GM12878 (cell line): ENCODE results near the gene ZNF134. TPM values are rescaled to one million over a fixed set of nuclear protein-coding genes. Genes with fewer than 3 reads are reported as not detected.

Experiments used
- BCL11A ChIP-seq: IDR thresholded peaks from 2 replicates; pipeline ENCODE4 v1.6.1; 2011; ENCODE audit warnings: low read depth, low read length
- CREB1 ChIP-seq: IDR thresholded peaks from 2 replicates; pipeline ENCODE4 v1.6.1; 2012; ENCODE audit warnings: low read depth, mild to moderate bottlenecking, inconsistent platforms
- ESRRA ChIP-seq: IDR thresholded peaks from 2 replicates; pipeline ENCODE4 v1.6.1; 2012; ENCODE audit warnings: mild to moderate bottlenecking, low read length, improper control_type of control experiment
- HDGF ChIP-seq: fragments of 450-650 bp; IDR thresholded peaks from 2 replicates; pipeline ENCODE4 v1.6.1; 2016; ENCODE audit warnings: antibody characterized with exemption
- JUNB ChIP-seq: IDR thresholded peaks from 2 replicates; pipeline ENCODE4 v1.6.1; 2016; ENCODE audit warnings: antibody characterized with exemption, mild to moderate bottlenecking
- RB1 ChIP-seq: fragments of 450-650 bp; formaldehyde crosslinking; IDR thresholded peaks from 2 replicates; pipeline ENCODE4 v1.6.1; 2017; ENCODE audit warnings: mild to moderate bottlenecking, borderline replicate concordance
- TBL1XR1 ChIP-seq: IDR thresholded peaks from 2 replicates; pipeline ENCODE4 v1.6.1; 2012; ENCODE audit warnings: low read depth, low read length, improper control_type of control experiment
- ZNF274 ChIP-seq: IDR thresholded peaks from one replicate; pipeline ENCODE4 v1.8.0; 2011; ENCODE audit not compliant: insufficient read length, insufficient read depth
- polyA plus RNA-seq, 11 experiments: library from polyadenylated mRNA; depleted of rRNA in 4 of 11; unstranded in 6 of 11; stranded (reverse) in 5 of 11; fragments of >200 nt; fragmentation: Nextera tagmentation in 4 of 11; fragmentation: Illumina TruSeq in 1 of 11; extraction: Ambion mirVana in 4 of 11; extraction: Trizol in 1 of 11; gene quantifications; 1 replicate in 1 of 11; 2 replicates in 10 of 11; pipeline versions ENCODE4 v1.2.1 to v1.2.3, GENCODE V29; 2011 to 2016; ENCODE audit warnings: inconsistent platforms in 2 of 11, missing spikeins in 2 of 11, low read depth in 1 of 11
- total RNA-seq, 4 experiments: library from RNA; depleted of rRNA in 3 of 4; stranded (reverse); fragments of >200 nt in 3 of 4; fragmentation: Illumina TruSeq in 1 of 4; extraction: Trizol in 1 of 4; gene quantifications; 2 replicates each; pipeline versions ENCODE4 v1.2.1 to v1.2.3, GENCODE V29; 2013 to 2021
- TF ChIP-seq, protein P1 (sequence below): fragments of 450-650 bp; IDR thresholded peaks from 2 replicates; pipeline ENCODE4 v1.6.1; 2018; ENCODE audit warnings: mild to moderate bottlenecking, low read depth, moderate library complexity; ENCODE audit not compliant: partially characterized antibody
- TF ChIP-seq, protein P2 (sequence below): fragments of 450-650 bp; formaldehyde crosslinking; IDR thresholded peaks from 2 replicates; pipeline ENCODE4 v1.4.0; 2020; ENCODE audit warnings: mild to moderate bottlenecking, moderate library complexity
- TF ChIP-seq, protein P3 (sequence below): fragments of 450-650 bp; IDR thresholded peaks from 2 replicates; pipeline ENCODE4 v1.6.1; 2016; ENCODE audit warnings: mild to moderate bottlenecking, moderate library complexity, borderline replicate concordance
- TF ChIP-seq, protein P4 (sequence below): fragments of 150-350 bp; IDR thresholded peaks from 2 replicates; pipeline ENCODE4 v1.6.1; 2014; ENCODE audit warnings: mild to moderate bottlenecking, low read depth, low read length
- TF ChIP-seq, protein P5 (sequence below): fragments of 450-650 bp; conservative IDR thresholded peaks from 2 replicates; pipeline ENCODE4 v1.6.1; 2017; ENCODE audit warnings: mild to moderate bottlenecking, moderate library complexity
- TF ChIP-seq, protein P6 (sequence below): IDR thresholded peaks from 2 replicates; pipeline ENCODE4 v1.6.1; 2012; ENCODE audit warnings: low read depth, low read length, improper control_type of control experiment

Gene ZNF134
- total and polyA plus RNA-seq, 10 of the 15 experiments (the other 5 are each of a cell fraction or from before 2014, with no cell fraction given): 1.6 to 17.6 (median 9.7) TPM

DNA sequence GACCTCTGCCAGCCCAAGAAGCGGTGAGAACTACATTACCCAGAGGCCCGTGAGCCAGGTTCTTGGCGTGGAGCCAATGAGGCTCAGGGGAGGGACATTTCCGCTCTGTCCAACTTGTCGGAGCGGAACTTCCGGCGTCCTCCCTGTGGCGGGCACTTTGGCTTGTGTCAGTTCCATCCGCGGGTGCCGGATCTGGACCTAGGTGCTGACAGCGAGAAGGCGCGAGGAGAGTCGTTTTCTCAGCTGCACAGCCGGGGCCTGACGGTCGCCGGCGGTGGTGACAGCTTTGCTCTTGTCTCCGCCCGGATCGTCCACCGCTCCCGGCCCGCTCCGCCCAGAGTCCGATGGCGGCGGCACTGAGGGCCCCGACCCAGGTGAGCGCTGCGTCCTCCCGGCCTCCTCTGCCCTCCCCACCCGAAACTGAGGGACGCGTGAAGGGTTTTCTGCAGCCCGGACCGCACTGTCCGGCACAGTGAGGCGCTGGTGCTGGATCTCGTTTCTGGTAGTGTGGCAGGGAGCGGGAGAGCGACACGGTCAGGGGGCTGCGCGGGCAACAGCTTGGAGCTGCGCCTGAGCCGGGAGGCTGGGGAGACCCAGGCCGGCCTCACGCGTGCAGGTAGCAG is 14.2 kb upstream of the ZNF134 start, which contains the start of gene ZNF530 (continued):
- TF ChIP-seq, protein P1, sequence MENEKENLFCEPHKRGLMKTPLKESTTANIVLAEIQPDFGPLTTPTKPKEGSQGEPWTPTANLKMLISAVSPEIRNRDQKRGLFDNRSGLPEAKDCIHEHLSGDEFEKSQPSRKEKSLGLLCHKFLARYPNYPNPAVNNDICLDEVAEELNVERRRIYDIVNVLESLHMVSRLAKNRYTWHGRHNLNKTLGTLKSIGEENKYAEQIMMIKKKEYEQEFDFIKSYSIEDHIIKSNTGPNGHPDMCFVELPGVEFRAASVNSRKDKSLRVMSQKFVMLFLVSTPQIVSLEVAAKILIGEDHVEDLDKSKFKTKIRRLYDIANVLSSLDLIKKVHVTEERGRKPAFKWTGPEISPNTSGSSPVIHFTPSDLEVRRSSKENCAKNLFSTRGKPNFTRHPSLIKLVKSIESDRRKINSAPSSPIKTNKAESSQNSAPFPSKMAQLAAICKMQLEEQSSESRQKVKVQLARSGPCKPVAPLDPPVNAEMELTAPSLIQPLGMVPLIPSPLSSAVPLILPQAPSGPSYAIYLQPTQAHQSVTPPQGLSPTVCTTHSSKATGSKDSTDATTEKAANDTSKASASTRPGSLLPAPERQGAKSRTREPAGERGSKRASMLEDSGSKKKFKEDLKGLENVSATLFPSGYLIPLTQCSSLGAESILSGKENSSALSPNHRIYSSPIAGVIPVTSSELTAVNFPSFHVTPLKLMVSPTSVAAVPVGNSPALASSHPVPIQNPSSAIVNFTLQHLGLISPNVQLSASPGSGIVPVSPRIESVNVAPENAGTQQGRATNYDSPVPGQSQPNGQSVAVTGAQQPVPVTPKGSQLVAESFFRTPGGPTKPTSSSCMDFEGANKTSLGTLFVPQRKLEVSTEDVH: peak; percentile 64
- TF ChIP-seq, protein P2, sequence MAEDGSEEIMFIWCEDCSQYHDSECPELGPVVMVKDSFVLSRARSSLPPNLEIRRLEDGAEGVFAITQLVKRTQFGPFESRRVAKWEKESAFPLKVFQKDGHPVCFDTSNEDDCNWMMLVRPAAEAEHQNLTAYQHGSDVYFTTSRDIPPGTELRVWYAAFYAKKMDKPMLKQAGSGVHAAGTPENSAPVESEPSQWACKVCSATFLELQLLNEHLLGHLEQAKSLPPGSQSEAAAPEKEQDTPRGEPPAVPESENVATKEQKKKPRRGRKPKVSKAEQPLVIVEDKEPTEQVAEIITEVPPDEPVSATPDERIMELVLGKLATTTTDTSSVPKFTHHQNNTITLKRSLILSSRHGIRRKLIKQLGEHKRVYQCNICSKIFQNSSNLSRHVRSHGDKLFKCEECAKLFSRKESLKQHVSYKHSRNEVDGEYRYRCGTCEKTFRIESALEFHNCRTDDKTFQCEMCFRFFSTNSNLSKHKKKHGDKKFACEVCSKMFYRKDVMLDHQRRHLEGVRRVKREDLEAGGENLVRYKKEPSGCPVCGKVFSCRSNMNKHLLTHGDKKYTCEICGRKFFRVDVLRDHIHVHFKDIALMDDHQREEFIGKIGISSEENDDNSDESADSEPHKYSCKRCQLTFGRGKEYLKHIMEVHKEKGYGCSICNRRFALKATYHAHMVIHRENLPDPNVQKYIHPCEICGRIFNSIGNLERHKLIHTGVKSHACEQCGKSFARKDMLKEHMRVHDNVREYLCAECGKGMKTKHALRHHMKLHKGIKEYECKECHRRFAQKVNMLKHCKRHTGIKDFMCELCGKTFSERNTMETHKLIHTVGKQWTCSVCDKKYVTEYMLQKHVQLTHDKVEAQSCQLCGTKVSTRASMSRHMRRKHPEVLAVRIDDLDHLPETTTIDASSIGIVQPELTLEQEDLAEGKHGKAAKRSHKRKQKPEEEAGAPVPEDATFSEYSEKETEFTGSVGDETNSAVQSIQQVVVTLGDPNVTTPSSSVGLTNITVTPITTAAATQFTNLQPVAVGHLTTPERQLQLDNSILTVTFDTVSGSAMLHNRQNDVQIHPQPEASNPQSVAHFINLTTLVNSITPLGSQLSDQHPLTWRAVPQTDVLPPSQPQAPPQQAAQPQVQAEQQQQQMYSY (CRISPR knock-in tag): no peak
- TF ChIP-seq JUNB (no peak), TBL1XR1 (no peak), ESRRA (no peak), BCL11A (no peak), CREB1 (peak; percentile 67; the same call in 1 of the 2 replicates), RB1 (no peak; the same call in 1 of the 2 replicates), HDGF (no peak), ZNF274 (no peak)
- TF ChIP-seq, protein P3, sequence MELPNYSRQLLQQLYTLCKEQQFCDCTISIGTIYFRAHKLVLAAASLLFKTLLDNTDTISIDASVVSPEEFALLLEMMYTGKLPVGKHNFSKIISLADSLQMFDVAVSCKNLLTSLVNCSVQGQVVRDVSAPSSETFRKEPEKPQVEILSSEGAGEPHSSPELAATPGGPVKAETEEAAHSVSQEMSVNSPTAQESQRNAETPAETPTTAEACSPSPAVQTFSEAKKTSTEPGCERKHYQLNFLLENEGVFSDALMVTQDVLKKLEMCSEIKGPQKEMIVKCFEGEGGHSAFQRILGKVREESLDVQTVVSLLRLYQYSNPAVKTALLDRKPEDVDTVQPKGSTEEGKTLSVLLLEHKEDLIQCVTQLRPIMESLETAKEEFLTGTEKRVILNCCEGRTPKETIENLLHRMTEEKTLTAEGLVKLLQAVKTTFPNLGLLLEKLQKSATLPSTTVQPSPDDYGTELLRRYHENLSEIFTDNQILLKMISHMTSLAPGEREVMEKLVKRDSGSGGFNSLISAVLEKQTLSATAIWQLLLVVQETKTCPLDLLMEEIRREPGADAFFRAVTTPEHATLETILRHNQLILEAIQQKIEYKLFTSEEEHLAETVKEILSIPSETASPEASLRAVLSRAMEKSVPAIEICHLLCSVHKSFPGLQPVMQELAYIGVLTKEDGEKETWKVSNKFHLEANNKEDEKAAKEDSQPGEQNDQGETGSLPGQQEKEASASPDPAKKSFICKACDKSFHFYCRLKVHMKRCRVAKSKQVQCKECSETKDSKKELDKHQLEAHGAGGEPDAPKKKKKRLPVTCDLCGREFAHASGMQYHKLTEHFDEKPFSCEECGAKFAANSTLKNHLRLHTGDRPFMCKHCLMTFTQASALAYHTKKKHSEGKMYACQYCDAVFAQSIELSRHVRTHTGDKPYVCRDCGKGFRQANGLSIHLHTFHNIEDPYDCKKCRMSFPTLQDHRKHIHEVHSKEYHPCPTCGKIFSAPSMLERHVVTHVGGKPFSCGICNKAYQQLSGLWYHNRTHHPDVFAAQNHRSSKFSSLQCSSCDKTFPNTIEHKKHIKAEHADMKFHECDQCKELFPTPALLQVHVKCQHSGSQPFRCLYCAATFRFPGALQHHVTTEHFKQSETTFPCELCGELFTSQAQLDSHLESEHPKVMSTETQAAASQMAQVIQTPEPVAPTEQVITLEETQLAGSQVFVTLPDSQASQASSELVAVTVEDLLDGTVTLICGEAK: peak; percentile 94
- TF ChIP-seq, protein P4, sequence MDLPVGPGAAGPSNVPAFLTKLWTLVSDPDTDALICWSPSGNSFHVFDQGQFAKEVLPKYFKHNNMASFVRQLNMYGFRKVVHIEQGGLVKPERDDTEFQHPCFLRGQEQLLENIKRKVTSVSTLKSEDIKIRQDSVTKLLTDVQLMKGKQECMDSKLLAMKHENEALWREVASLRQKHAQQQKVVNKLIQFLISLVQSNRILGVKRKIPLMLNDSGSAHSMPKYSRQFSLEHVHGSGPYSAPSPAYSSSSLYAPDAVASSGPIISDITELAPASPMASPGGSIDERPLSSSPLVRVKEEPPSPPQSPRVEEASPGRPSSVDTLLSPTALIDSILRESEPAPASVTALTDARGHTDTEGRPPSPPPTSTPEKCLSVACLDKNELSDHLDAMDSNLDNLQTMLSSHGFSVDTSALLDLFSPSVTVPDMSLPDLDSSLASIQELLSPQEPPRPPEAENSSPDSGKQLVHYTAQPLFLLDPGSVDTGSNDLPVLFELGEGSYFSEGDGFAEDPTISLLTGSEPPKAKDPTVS: no peak
- TF ChIP-seq, protein P5, sequence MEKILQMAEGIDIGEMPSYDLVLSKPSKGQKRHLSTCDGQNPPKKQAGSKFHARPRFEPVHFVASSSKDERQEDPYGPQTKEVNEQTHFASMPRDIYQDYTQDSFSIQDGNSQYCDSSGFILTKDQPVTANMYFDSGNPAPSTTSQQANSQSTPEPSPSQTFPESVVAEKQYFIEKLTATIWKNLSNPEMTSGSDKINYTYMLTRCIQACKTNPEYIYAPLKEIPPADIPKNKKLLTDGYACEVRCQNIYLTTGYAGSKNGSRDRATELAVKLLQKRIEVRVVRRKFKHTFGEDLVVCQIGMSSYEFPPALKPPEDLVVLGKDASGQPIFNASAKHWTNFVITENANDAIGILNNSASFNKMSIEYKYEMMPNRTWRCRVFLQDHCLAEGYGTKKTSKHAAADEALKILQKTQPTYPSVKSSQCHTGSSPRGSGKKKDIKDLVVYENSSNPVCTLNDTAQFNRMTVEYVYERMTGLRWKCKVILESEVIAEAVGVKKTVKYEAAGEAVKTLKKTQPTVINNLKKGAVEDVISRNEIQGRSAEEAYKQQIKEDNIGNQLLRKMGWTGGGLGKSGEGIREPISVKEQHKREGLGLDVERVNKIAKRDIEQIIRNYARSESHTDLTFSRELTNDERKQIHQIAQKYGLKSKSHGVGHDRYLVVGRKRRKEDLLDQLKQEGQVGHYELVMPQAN: peak; percentile 98
- TF ChIP-seq, protein P6, sequence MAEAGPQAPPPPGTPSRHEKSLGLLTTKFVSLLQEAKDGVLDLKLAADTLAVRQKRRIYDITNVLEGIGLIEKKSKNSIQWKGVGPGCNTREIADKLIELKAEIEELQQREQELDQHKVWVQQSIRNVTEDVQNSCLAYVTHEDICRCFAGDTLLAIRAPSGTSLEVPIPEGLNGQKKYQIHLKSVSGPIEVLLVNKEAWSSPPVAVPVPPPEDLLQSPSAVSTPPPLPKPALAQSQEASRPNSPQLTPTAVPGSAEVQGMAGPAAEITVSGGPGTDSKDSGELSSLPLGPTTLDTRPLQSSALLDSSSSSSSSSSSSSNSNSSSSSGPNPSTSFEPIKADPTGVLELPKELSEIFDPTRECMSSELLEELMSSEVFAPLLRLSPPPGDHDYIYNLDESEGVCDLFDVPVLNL: peak; percentile 85
